Central memory CD4-positive, alpha-beta T cell (primary cell): ENCODE data around the gene SWAP70.

Source experiments
- DNase-seq: peaks from one replicate; pipeline ENCODE4 v3.0.0; 2022

SWAP70 gene

GRCh38 chr11:9755561-9756185, 91.8 kb downstream of the SWAP70 start:
- no peak for DNase-seq

GRCh38 chr11:9756461-9756860, 92.6 kb downstream of the SWAP70 start:
- no peak for DNase-seq

DNA sequence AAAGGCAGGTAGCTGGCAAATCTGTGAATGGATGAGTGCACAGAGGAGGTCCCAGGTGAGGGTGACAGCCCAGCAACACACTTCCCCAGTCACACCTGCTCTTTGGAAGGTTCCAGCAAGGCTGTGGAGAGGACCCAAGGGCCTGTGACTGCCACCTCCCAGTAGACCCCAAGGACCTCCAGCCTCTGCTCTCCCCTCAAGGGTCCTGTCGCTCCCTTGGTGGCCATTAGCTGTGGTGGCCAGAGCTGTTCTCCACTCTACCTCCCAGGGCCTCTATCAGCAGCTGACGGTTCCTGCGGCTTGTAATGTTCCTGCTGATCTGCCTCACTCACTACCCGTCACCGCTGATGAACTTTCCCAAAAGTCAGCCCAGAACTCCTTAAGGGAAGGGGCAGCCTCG, 93.0 kb downstream of the SWAP70 start:
- DNase-seq: no peak

DNA sequence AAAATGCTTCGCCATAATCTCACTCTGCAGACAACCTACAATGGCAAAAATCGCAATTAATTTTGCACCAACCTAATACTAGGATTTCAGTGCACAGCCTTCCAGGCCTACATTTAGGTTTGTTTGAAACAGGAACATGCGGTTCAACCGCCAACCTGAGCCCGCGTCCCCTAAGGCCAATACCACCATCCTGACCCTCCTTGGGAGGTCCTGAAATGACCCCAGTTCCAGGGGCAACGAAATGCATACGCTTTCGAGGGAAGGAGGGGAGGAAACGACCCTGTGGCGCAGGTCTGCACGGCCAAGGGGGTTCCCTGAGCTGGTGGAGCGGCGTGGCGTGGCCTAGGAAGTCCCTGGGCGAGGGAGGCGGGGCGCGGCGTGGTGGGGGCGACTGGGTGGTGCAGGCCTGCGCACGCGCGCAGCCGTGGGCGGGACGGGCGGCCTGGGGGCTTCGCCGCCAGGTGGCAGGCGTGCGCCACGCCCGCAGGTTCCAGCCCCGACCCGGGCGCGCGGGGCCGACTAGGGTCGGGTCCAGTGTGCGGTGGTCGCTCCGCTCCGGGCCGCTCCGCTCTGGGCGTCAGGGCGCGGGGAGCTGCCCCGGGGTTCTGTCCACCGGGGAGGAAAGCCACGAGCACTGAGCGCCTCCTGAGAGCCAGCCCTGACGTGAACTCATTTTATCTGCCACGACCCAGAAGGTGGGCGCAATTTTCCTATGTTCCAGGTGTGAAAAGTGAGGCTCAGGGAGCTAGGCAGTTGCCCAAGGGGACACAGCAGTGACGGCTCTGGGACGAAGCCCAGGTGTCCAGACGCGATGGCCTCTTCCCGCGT, 94.1 kb downstream of the SWAP70 start:
- peak; percentile 88 for DNase-seq

DNA sequence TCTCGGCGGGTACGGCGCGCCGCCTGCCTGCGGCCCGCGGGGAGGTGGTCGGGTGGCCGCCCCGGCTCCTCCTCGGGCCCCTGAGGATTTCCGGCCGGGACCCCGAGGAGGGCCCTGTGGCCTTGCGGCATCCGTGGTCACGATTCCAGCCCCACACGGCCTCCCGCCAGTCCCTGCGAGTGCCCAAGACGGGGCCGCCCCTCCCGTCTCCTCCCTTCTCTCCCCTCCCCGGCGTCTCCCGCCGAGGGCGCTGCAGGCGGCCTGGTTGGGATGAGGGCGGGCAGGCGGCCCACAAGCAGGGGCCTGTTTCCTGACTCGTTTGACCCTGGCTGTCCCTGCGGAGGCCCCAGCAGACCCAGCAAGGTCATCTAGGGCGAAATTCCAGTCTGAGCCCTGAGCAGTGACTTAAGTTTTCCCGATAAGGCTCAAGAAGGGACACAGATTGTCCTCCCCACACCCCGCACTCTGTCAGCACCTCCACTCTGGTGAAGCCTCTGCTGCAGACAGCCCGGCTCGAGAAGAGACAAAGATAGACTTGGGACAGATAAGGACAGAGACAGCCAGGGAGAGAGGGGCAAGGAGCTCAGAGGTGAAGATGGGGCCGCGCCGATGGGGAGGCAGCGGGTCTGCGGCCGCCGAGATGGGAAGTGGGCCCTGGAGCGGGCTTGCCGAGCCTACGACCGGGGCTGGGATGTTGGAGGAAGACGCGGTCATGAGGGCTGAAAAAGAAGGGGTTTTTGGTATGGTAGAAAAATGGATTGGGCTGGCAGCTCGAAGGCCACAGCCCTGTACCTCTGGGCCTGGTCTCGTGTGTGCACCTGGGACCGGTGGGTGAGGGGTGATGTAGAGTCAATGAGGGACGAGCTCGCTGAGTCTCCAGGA, 95.0 kb downstream of the SWAP70 start:
- DNase-seq: peak; percentile 34

- peak; percentile 64 for DNase-seq
These were observed 95.8 kb downstream of the SWAP70 start for GRCh38 chr11:9759519-9760192.

DNA sequence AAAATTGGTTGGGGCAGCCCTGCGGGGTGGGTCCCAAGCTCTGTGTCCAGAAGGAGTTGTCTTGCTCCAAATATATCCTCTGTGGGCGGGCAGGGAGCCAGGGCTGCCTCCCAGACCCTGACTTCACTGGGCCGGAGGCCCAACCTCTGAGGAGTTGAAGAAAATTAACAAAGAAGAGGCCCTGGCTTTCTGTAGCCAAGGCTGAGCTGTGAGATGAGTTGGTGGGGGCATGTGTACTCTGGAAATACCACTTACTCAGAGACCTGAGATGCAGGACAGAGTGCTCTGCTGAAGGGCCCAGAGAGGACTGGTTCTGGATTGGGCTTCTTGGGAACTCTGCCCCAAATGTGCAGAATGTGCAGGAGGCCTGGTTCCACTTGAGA, 96.3 kb downstream of the SWAP70 start:
- no peak for DNase-seq

DNA sequence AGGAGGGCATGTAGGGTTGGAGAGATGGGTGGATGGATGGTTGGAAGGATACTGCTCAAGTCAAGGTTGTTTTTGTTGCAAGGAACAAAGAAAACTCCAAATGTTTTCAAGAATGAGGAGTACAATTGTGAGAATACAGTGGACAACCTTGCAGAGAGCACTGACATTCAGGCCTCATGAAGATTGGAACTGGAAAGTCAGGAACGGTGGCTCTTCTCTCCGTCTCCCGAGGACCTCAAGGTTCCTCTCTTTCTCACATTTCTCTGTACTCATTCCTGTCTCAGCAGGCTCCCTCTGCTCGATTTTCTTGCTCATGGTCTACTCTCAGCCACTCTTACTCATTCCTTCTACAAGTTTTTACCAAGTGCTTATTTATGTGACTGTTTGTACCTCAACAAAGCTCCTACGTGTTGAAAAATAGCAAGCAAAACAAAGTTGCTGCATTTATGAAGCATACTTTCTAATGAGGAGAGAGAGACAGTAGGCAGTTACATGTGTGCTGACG, 97.6 kb downstream of the SWAP70 start:
- DNase-seq: no peak

GRCh38 chr11:9762531-9762930, 98.7 kb downstream of the SWAP70 start:
- DNase-seq: no peak

DNA sequence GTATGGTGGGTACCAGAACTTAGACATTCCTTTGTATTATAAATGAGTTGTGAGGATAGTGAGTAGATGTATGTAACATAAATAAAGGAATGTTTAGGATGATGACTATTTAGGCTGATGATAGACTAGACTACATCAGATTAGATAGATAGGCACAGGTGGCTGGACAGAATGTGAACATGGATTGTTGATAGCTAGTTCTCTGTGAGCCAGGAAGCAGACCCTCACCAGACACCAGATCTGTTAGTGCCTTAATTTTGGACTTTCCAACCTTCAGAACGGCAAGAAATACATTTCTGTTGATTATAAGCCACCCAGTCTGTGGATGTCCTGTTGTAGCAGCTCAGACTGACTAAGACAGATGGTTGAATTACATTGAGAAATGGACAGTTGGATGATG, 99.4 kb downstream of the SWAP70 start:
- no peak for DNase-seq

- DNase-seq: no peak
These were observed 101.6 kb downstream of the SWAP70 start for GRCh38 chr11:9765320-9766101.

GRCh38 chr11:9769621-9770020, 105.7 kb downstream of the SWAP70 start:
- no peak for DNase-seq

DNA sequence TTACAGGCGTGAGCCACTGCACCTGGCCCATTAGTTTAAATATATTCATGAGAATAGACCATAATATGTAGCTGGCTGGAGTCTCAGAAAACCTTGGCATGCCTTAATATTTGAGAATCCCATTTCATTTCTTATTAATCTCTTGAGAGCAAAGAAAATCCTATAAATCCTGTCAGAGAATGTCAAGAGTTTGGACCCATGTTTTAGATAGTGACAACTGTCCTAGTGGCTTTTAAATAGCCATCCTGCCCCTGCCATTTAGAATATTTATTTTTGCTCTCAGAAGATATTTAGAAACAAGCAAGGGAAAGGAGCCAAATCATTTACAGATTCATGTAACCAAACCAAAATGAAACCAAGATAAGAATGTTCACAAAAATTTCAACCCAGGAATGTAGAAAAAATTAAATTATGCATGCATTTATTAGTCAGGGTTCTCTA, 107.2 kb downstream of the SWAP70 start:
- DNase-seq: no peak

GRCh38 chr11:9772218-9772617, 108.3 kb downstream of the SWAP70 start:
- DNase-seq: no peak

GRCh38 chr11:9773524-9773923, 109.6 kb downstream of the SWAP70 start:
- no peak for DNase-seq

DNA sequence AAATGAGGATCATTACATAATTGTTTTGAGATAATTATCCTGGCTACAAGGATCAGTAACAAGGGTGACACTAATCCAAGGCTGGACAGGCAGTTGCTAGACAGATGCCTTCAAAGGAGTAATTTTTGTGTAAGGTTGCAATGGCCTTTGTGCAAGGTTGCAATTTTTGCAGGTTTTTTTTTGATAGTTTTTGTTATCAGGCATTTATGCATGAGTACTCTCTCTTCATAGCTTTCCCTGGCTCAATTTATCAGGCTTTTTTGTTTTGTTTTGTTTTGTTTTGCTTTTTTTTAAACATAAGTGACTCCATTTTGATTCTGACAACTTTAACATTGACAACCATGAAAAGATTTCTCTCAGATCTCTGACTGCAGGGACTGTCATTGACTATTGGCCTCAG, 110.2 kb downstream of the SWAP70 start:
- no peak for DNase-seq

- no peak for DNase-seq
These were observed 110.9 kb downstream of the SWAP70 start for GRCh38 chr11:9774591-9775397.

- DNase-seq: no peak
These were observed 111.5 kb downstream of the SWAP70 start for GRCh38 chr11:9775398-9775779.

- DNase-seq: no peak
These were observed 112.3 kb downstream of the SWAP70 start for GRCh38 chr11:9776203-9776602.

- no peak for DNase-seq
These were observed 113.2 kb downstream of the SWAP70 start for GRCh38 chr11:9777066-9777465.

DNA sequence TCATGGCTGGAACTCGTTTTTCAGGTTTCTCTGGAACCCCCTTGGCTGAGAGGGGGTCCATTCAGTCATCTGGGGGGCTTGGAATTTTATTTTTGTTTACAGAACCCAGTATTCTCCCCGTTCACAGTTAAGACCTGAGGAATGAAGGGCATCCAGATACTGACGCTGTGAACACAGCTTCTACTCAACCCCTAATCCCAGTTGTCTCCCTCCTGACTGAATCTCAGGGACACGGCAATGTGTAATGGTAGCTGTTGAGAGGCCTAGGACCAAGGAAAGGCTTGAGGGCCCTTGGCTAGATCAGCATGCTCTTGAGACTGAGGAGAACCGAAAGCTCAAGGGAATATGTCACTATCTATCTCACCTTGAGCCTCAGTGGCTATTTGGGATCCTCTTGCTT, 113.6 kb downstream of the SWAP70 start:
- no peak for DNase-seq
